ENCODE measurements around the gene TMEM52B.

TMEM52B gene

GRCh38 chr12:10178821-10179220, at the start of gene TMEM52B:
TSS of gene TMEM52B (plus strand) at chr12:10179032. CDS start at chr12:10179575, 543 bp downstream.
- no peak for DNase-seq

- DNase-seq, result no peak
Observed at GRCh38 chr12:10130042-10130441, 48.8 kb upstream of the TMEM52B start, which contains the start of gene CLEC7A. TSS of gene CLEC7A (minus strand) at chr12:10130199. CDS start at chr12:10130082, 117 bp downstream.

GRCh38 chr12:10131111-10131690, 47.6 kb upstream of the TMEM52B start:
- DNase-seq, result no peak

- DNase-seq, result no peak
Observed at GRCh38 chr12:10132850-10133370, 45.9 kb upstream of the TMEM52B start.

GRCh38 chr12:10135126-10135525, 43.7 kb upstream of the TMEM52B start:
- no peak for DNase-seq

GRCh38 chr12:10136637-10137205, 42.1 kb upstream of the TMEM52B start:
- peak; percentile 71 for DNase-seq

GRCh38 chr12:10140001-10140400, 38.8 kb upstream of the TMEM52B start:
- peak; percentile 46 for DNase-seq

- DNase-seq, result no peak
Observed at GRCh38 chr12:10142976-10143589, 35.7 kb upstream of the TMEM52B start.

GRCh38 chr12:10147714-10148403, 31.0 kb upstream of the TMEM52B start:
- no peak for DNase-seq

GRCh38 chr12:10151621-10152020, 27.2 kb upstream of the TMEM52B start:
- no peak for DNase-seq

GRCh38 chr12:10153271-10154144, 25.3 kb upstream of the TMEM52B start:
- DNase-seq, result peak; percentile 77

- no peak for DNase-seq
Observed at GRCh38 chr12:10154145-10154496, 24.7 kb upstream of the TMEM52B start.

GRCh38 chr12:10155966-10156365, 22.9 kb upstream of the TMEM52B start:
- no peak for DNase-seq

- DNase-seq, result no peak
Observed at GRCh38 chr12:10158406-10158805, 20.4 kb upstream of the TMEM52B start.

GRCh38 chr12:10159280-10159679, 19.6 kb upstream of the TMEM52B start:
- DNase-seq, result no peak

- DNase-seq, result peak; percentile 11
Observed at GRCh38 chr12:10160617-10161385, 18.0 kb upstream of the TMEM52B start.

GRCh38 chr12:10163084-10163483, 15.7 kb upstream of the TMEM52B start:
- no peak for DNase-seq

GRCh38 chr12:10165421-10165820, 13.4 kb upstream of the TMEM52B start:
- DNase-seq, result no peak

GRCh38 chr12:10167599-10167998, 11.2 kb upstream of the TMEM52B start:
- DNase-seq, result no peak

GRCh38 chr12:10169104-10169503, 9.7 kb upstream of the TMEM52B start:
- DNase-seq, result no peak

GRCh38 chr12:10170216-10170615, 8.6 kb upstream of the TMEM52B start:
- DNase-seq, result no peak
